Neural cell (in vitro differentiated cells): Measurements from ENCODE around the gene TSSC4. TPM values are rescaled to one million over a fixed set of nuclear protein-coding genes. Genes with fewer than 3 reads are reported as not detected.

Experiments
- H2AFZ ChIP-seq: fragments of 200-600, 300-800 bp; sonication (generic), shearing (Covaris generic); 2 replicates; pipeline ENCODE4 v1.6.0; 2014; ENCODE audit warnings: low read depth, mild to moderate bottlenecking, antibody characterized with exemption, low read length, moderate library complexity
- H3F3A ChIP-seq: fragments of 200-600 bp; shearing (Covaris generic); 2 replicates; pipeline ENCODE4 v1.6.1; 2016; ENCODE audit warnings: mild to moderate bottlenecking, moderate library complexity, mixed read lengths, antibody characterized with exemption, low read length; ENCODE audit not compliant: insufficient read depth, poor library complexity, severe bottlenecking
- H3K27ac ChIP-seq: fragments of 200-600, 300-800 bp; sonication (generic), shearing (Covaris generic); 2 replicates; pipeline ENCODE4 v1.5.1; 2014; ENCODE audit warnings: mild to moderate bottlenecking, low read length, moderate library complexity
- H3K27me3 ChIP-seq: fragments of 300-800, 200-600 bp; sonication (generic), shearing (Covaris generic); 2 replicates; pipeline ENCODE4 v1.6.0; 2014; ENCODE audit warnings: mild to moderate bottlenecking, low read depth, low read length, moderate library complexity; ENCODE audit not compliant: insufficient read depth
- H3K36me3 ChIP-seq: fragments of 300-800, 200-600 bp; sonication (generic), shearing (Covaris generic); 2 replicates; pipeline ENCODE4 v1.5.1; 2014; ENCODE audit warnings: mild to moderate bottlenecking, antibody characterized with exemption, low read length, moderate library complexity; ENCODE audit not compliant: insufficient read depth
- H3K4me2 ChIP-seq: fragments of 300-800, 200-600 bp; sonication (generic), shearing (Covaris generic); 2 replicates; pipeline ENCODE4 v1.6.0; 2014; ENCODE audit warnings: mild to moderate bottlenecking, low read length
- H3K4me3 ChIP-seq: fragments of 300-800, 200-600 bp; sonication (generic), shearing (Covaris generic); 2 replicates; pipeline ENCODE4 v1.5.1; 2014; ENCODE audit warnings: mild to moderate bottlenecking, low read length, moderate library complexity
- H3K79me2 ChIP-seq: fragments of 200-600 bp; shearing (Covaris generic); replicated peaks from 2 replicates; pipeline ENCODE4 v1.6.0; 2014; ENCODE audit warnings: mild to moderate bottlenecking, low read length, moderate library complexity; ENCODE audit not compliant: insufficient read depth
- H3K9ac ChIP-seq: fragments of 300-800, 200-600 bp; sonication (generic), shearing (Covaris generic); 2 replicates; pipeline ENCODE4 v1.6.1; 2016; ENCODE audit warnings: mild to moderate bottlenecking, low read length, mixed read lengths
- H3K9me2 ChIP-seq: fragments of 200-600 bp; shearing (Covaris generic); 2 replicates; pipeline ENCODE4 v1.6.1; 2016; ENCODE audit warnings: mild to moderate bottlenecking, low read length, mixed read lengths; ENCODE audit not compliant: insufficient read depth
- H3K9me3 ChIP-seq: fragments of 200-600, 300-800 bp; sonication (generic), shearing (Covaris generic); 2 replicates; pipeline ENCODE4 v1.6.1; 2016; ENCODE audit warnings: mild to moderate bottlenecking, mixed run types, low read length, moderate library complexity, mixed read lengths
- H4K20me1 ChIP-seq: fragments of 200-600 bp; shearing (Covaris generic); 2 replicates; pipeline ENCODE4 v1.6.1; 2016; ENCODE audit warnings: mild to moderate bottlenecking, mixed run types; ENCODE audit not compliant: insufficient read depth
- CTCF ChIP-seq: fragments of 450-650 bp; IDR thresholded peaks from 2 replicates; pipeline ENCODE4 v1.5.1; 2014; ENCODE audit warnings: antibody characterized with exemption, mild to moderate bottlenecking, moderate library complexity; ENCODE audit not compliant: poor library complexity, severe bottlenecking
- EP300 ChIP-seq: fragments of 450-650 bp; conservative IDR thresholded peaks from 2 replicates; pipeline ENCODE4 v1.6.1; 2014; ENCODE audit warnings: antibody characterized with exemption, mild to moderate bottlenecking, moderate library complexity; ENCODE audit not compliant: poor library complexity, severe bottlenecking
- EZH2 ChIP-seq: fragments of 200-600, 300-800 bp; shearing (Covaris generic), sonication (generic); IDR thresholded peaks from 2 replicates; pipeline ENCODE4 v1.6.1; 2014; ENCODE audit warnings: antibody characterized with exemption, low read length, borderline replicate concordance, mild to moderate bottlenecking; ENCODE audit not compliant: insufficient read depth, poor library complexity, severe bottlenecking
- MXI1 ChIP-seq: fragments of 450-650 bp; conservative IDR thresholded peaks from 2 replicates; pipeline ENCODE4 v1.6.1; 2014; ENCODE audit warnings: antibody characterized with exemption, mild to moderate bottlenecking; ENCODE audit not compliant: poor library complexity, severe bottlenecking
- POLR2AphosphoS5 ChIP-seq: IDR thresholded peaks from 2 replicates; pipeline ENCODE4 v1.6.1; 2012
- RAD21 ChIP-seq: fragments of 450-650 bp; conservative IDR thresholded peaks from 2 replicates; pipeline ENCODE4 v1.6.1; 2014; ENCODE audit warnings: antibody characterized with exemption, mild to moderate bottlenecking, moderate library complexity
- REST ChIP-seq: IDR thresholded peaks from 2 replicates; pipeline ENCODE4 v1.6.1; 2012; ENCODE audit warnings: borderline replicate concordance
- SMC3 ChIP-seq: fragments of 450-650 bp; conservative IDR thresholded peaks from 2 replicates; pipeline ENCODE4 v1.6.1; 2014; ENCODE audit warnings: antibody characterized with exemption, mild to moderate bottlenecking, moderate library complexity; ENCODE audit not compliant: poor library complexity
- TAF1 ChIP-seq: IDR thresholded peaks from 2 replicates; pipeline ENCODE4 v1.6.1; 2012; ENCODE audit warnings: low read depth
- polyA plus RNA-seq: library from polyadenylated mRNA; depleted of rRNA; stranded (reverse); fragments of >200 nt; gene quantifications from 2 replicates; pipeline ENCODE4 v1.2.3, GENCODE V29; 2014

Gene TSSC4
- polyA plus RNA-seq, 1 donor from 2014 or later = 54.3 TPM

GRCh38 chr11:2448661-2449547, 48.4 kb downstream of the TSSC4 start:
- no peak overlapping the region for H3K27ac ChIP-seq
- no peaks in the 10 kb centered on the region for H3F3A ChIP-seq
- H3K36me3 ChIP-seq = no peaks in the 10 kb centered on the region
- H4K20me1 ChIP-seq = no peaks in the 10 kb centered on the region
- H3K4me3 ChIP-seq = no peak overlapping the region
- no peak overlapping the region for H3K9ac ChIP-seq
- H3K4me2 ChIP-seq = no peak overlapping the region
- peaks cover 30% of the 10 kb centered on the region for H3K27me3 ChIP-seq
- H3K79me2 ChIP-seq = no peaks in the 10 kb centered on the region
- H2AFZ ChIP-seq = no peak overlapping the region
- no peaks in the 10 kb centered on the region for H3K9me3 ChIP-seq
- TF ChIP-seq REST (no peak), CTCF (no peak), TAF1 (no peak), POLR2AphosphoS5 (no peak)
- H3K9me2 ChIP-seq = no peaks in the 10 kb centered on the region

- Histone ChIP-seq H3K4me2 (no peak overlapping the region), H3K27me3 (peaks cover 25% of the 10 kb centered on the region), H3K9ac (no peak overlapping the region), H2AFZ (no peak overlapping the region), H3K9me3 (no peaks in the 10 kb centered on the region), H3K27ac (no peak overlapping the region), H3F3A (no peaks in the 10 kb centered on the region), H3K9me2 (no peaks in the 10 kb centered on the region), H4K20me1 (no peaks in the 10 kb centered on the region), H3K36me3 (no peaks in the 10 kb centered on the region), H3K79me2 (no peaks in the 10 kb centered on the region), H3K4me3 (no peak overlapping the region)
- TF ChIP-seq EZH2 (no peak), SMC3 (no peak), RAD21 (no peak), CTCF (no peak), REST (no peak), TAF1 (no peak), MXI1 (no peak), POLR2AphosphoS5 (no peak), EP300 (no peak)
Observed at GRCh38 chr11:2449548-2450320, 49.2 kb downstream of the TSSC4 start.
